ENCODE results near the gene GRM5.
"Not testable (repeated sequence)": the region's sequence is repeated elsewhere in the genome, so short reads cannot be mapped to it uniquely, and the experiment has no call there.

GRM5 gene

DNA sequence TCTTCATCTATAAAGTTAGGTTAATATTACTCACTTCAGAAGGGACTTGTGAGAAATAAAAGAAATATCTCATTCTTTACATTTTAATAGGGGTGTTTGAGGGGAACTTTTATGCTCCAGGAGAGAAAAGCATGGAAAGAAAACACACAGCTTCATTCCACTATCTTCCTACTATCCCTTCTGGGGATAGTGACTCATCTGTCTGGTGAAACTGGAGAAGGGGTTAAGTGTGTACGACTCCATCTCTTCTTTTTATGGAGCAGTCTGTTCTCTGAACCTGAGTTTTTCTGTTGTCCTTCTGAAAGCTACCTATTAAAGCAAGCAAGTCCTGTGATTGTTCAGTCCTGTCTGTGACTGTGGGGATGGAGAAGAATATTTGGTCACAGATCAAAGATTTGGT, 227.6 kb downstream of the GRM5 start:
- not testable (repeated sequence) for DNase-seq (ENCODE audit: low read depth, low spot score)

DNA sequence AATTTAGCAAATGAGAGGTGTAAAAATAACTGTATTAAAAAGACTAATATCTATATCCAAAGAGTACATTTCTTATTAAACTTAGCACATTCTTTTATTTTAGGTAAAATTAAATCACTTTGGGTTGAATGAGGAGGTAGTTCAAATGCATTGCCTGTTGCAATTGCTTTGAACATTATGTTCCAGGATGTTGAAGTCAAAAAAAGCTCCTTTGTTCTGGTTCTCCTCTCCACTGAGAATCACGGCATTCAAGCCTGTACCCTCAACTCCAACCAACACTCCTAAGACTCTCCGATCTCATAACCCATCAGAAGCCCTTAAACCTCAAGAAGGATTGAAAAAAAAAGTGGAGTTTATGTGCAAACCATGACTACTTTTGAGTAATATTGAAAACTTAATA, 230.1 kb downstream of the GRM5 start:
- not testable (repeated sequence) for DNase-seq (ENCODE audit: low read depth, low spot score)

DNA sequence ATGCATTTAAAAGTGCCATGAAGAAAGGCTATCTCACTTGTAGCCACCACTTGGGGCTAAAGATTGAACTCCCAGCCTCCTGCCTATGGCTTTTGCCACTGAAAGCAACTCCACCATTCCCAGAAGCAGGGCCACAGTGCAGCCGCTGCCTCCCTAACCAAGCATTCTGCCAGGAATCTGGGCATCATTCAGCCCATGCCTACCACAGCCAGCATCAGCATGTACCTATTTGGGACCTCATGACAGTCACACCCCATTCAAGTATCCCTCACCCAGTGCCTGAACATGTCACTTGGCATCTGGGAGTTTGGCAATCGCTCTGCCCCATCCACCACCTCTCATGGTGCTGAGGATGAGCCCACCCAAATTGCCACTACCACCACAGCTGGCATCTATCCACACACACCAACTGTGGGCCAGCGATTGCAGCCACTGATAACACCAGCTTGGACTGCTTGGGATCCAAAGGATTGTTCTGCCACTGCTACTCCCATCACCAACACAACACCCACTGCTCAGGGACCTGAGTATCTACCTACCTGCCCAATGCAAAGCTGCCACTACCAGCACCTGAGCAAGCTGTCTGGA, 234.4 kb downstream of the GRM5 start:
- no peak for DNase-seq (ENCODE audit: low read depth, low spot score)

DNA sequence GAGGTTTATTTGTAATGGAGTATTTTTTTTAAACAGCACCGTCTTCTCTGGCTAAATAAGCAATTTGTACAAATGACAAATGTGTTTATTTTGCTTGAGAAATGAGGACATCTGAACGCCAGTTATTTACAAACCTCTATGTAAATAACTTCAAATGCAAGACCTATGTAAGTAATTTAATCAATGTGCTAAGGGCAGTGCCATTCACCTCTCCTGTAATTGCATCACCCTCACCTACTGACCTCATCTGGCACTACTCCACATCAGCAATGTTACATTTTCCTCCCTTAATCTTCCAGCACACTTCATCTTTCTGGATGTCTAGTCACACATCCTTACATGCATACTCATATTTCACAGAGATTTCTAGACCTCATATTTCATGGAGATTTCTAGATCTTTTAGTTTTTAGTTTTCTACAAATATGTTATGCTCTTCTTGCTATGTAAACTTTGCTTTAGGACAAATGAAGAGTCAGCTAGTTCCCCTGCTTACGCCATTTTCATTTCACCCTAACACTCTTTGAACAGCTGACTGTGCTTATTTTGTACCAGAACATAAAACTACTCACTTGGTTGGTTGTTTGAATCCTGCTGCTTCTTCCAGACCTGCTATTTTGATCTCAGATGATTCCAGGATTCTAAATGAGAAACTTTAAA, 238.6 kb downstream of the GRM5 start:
- DNase-seq (ENCODE audit: low read depth, low spot score), result no peak

DNA sequence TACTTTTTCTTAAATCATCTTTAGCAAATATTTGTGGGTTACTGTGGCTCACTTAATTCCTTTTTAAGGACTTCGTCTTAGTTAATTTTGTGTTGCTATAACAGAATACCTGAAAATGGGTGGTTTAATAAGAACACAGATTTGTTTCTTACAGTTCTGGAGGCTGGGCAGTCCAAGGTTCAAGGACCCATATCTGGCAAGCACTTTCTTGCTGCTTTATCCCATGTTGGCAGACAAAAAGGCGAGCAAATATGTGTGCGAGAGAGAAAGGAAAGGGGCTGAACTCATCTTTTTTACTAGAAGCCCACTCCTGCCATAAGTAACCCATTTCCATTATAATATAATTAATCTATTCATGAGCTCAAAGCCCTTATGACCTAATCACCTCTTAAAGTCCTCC, 246.2 kb downstream of the GRM5 start:
- no peak for DNase-seq (ENCODE audit: low read depth, low spot score)

DNA sequence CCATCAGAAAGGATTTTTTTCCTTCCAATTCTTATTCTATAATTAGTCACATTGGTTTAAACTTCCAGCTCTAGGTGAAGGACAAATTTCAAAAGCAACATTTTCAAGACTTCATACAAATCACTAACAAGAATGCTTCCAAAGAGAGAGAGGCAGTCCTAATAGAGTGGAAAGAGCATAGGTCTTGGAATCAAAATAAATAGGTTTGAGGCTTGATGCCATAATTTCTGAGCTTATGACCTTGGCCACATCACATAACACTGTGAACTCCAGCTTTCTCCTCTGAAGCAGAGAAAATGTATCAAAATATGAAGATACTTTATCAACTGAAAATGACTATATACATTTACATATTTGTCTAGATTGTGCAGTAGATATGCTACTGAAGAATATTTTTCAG, 246.8 kb downstream of the GRM5 start:
- DNase-seq (ENCODE audit: low read depth, low spot score), result no peak

DNA sequence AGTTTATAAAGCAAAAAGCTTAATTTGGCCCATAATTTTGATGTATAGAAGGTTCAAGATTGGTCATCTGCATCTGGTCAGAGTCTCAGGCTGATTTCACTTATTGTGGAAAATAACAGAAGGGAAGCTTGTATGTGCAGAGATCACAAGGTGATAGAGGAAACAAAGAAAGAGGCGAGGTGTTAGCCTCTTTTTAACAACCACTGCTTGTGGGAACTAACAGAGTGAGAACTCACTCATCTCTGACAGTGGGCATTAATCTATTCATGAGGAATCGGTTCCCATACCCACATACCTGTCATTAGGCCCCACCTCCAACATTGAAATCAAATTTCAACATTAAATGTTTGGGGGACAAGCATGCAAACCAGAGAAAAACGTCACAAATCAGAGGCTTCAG, 250.3 kb downstream of the GRM5 start:
- no peak for DNase-seq (ENCODE audit: low read depth, low spot score)

DNA sequence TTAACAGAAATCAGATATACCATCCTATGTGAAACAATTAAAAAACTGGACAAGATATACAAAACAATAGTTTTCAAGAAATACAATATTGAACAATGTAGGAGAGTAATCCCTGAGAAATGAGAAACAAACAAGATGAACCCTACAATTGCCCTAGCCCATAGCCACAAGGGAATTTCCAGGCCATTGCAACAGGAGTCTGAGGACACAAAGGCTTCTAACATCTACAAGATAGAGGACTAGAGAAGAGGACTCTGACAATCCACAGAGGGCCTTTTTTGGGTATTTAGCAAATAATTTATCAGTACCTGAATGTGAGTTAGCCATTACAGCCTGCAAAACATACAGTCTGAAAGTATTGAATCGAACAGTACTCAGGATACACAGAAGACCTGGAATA, 251.7 kb downstream of the GRM5 start:
- DNase-seq (ENCODE audit: low read depth, low spot score), result no peak

DNA sequence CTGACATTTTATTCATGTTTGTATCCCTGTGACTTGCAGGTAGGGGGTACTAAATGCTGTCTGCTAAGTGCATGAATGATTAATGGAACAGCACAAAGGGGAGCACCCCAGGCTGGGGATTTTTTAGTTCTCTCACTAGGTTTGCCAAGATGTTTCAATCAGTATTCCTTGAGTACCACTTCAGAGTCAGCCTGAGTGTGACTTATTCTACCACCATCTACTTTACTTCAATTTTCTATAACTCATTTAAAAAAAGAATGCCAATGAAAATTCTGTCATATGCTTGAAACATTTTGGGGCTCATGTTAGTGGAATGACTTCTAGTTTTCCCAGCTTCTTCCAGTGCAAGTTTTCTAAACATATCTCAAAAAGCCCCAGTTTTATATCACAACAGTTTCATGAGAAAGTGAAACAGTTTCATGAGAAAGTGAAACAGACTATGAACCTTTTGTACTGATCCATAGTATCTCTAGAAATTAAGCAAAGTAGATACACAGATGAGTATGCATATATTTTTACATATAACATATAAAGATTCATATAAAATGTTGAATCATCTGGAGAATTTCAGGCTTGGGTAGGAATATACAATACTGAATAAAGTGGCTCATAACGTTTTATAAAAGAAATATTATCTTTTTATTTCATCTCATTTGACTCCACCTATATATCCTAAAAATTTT, 252.4 kb downstream of the GRM5 start:
- DNase-seq (ENCODE audit: low read depth, low spot score), result no peak

DNA sequence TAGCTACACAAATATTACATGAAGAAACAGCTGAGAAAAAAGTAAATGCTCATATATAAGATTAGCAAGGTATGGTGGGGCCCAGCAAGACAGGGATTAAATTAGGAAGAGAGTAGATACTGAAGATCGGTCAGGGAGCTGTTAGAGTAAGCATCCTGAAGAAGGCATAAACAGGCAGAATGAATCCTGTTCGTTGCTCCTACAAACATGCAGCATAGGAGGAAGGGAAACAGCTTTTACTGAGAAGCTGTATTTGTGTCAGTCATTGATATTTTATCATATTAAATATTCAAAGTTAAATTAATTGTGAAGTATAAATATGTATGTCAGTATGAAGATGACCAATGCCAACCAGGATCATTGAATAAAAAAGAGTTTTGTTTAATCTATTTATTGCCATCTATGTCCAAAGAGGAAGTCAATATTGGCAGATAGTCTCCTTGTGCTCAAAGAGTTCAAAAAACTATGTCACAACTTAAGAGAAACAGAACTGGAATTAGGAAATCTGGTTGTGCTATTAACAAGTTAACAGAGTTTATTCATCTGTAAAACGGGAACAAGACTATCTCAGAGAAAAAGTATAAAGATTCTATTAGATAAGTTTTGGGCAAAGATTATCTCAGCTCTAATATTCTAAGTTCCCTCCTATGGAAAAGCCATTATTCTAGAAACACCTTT, 255.2 kb downstream of the GRM5 start:
- no peak for DNase-seq (ENCODE audit: low read depth, low spot score)

DNA sequence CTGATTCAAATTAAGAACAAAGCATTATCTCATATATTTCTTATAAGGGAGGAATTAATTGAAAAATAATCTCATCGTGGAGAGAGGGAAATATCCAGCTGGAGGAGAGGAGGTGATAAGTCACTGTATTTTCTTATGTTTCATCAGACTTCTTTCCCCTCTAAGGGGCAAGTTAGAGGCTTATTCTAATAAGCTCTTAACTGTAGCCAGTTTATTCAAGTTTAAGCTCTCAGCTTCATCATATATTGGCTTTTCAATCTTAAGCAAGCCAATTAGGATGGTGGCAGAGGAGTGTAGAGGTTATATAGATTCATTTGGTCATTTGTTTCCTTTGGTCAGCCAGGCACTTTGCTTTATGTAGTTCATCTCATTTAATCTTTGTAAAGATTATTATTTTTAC, 256.7 kb downstream of the GRM5 start:
- no peak for DNase-seq (ENCODE audit: low read depth, low spot score)

DNA sequence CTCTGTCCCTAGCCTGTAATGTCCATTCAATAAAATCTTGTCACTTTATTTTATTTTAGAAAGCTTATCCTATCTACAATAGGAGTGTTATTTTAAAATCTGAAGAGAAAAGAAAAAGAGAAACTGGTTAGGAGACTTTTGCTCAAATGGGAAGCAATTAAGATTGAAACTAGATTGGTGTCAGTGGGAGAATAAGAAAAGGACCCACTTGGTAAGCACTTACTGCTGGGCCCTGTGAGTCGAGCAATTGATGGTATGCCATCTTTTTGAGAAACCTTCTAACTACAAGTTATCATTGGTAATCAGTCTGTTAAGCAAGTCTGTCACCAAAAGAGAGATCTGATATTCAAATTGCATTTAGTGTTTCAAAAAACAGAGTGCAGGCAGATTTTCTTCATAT, 258.4 kb downstream of the GRM5 start:
- DNase-seq (ENCODE audit: low read depth, low spot score), result no peak

DNA sequence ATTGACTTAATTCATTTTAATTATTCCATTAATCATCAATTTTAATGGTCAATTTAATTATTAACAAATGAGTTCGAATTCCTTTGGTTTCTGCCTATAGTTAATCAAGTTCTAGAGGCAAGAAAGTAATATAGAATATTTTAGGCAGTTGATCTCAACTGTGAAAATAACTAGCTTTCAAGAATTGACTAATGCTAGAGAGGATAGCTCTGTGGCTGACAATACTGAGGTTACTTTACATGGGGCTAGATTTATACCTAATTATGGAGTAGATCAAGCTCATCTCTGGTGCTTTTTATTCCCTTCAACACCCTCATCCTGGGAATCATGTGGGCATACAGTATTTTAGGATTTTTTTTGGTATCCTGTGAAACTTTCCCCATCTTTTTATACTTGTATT, 259.4 kb downstream of the GRM5 start:
- DNase-seq (ENCODE audit: low read depth, low spot score), result no peak

DNA sequence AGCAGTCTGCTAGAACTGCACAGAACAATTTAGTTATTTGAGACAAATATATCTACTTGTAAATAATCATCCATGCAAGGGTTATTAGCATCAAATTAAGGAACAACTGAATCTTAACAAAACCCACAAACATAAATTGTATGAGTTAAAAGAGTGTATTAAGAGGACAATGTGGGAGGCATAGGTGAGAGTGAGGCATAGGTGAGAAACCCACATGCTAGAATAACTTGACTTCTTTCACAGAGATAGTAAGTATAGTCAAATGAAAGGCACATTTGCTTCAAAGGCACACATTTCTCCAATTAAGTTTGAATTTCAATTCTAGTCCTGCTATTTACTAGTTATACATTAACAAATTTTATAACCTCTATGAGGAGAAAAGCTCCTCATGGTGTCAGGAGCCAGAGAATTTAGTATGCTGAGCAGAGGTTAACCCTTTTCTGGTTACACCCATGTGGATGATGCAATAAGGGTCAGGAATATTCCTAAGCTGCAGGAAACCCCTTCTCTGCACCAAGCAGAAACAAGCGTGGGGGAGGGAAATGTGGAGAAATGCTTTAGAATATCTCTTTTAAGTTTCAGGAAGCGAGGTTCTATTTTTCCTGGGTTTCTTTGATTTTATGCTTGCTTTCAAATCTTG, 264.2 kb downstream of the GRM5 start:
- no peak for DNase-seq (ENCODE audit: low read depth, low spot score)

DNA sequence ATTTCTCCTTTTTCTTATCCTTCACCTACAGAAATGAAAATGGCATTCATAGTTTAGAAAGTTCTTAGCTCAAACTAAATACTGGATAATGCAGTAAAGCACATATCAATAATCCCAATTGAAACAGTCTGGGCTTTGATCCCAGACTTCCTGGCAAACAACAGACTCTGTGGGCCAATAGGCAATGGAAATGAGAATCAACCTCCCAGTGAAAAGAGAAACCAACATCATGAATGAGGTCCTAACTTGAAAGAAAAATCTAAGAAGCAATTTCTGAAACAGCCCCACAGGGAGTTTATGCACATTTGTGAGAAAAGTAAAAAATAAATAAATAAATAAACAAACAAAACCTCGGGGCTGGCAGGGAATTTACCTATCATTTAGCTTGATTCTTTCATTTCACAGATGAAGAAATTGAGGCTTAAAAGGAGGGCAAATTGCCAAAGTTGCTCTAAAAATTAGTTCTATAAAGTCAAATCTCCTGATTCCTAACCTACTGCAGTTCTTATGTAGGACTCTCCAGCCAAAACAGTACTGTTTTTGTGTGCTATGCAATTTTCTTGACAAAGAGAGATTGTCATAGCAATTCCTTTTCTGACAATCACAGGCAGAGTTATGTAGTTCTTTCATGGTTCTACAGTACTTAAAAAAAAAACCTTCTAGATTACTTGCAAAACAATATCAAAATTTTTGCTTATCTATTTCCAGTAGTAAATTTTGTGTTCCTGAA, 265.8 kb downstream of the GRM5 start:
- DNase-seq (ENCODE audit: low read depth, low spot score), result no peak

DNA sequence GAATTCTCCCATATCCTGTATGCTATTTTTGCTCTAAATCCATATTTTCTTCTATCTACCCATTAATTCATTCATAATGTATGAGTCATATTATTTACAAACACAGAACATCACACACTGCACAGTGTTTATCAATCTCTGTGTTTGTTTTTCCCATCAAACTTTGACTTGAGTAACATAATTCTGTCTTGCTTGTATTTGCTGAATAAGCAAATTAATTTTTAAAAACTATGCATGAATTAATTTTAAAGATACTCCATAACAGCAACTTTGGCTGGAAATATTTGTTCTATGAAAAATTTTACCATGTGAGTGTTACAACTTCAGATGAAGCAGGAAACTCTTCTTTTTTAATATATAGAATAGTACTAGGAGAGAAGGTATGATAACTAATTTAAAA, 275.6 kb downstream of the GRM5 start:
- no peak for DNase-seq (ENCODE audit: low read depth, low spot score)

DNA sequence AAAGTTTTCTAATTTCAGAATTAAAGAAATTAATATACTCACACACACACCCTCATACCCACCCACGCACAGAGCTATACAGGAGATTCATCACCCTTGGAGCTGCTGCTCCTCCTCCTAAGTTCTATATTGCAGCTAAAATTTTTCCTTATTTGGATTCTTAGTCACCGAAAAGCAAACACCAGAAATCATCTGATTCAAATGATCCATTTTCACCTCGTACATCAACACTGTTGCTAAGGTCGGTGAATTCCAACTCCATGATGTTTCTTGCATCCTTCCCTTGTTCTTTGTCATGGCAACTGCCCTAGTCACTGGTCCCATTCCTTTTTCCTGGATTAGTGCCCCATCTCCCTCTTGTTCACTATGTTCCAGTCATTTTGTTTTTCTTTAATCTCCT, 286.2 kb downstream of the GRM5 start:
- no peak for DNase-seq (ENCODE audit: low read depth, low spot score)

DNA sequence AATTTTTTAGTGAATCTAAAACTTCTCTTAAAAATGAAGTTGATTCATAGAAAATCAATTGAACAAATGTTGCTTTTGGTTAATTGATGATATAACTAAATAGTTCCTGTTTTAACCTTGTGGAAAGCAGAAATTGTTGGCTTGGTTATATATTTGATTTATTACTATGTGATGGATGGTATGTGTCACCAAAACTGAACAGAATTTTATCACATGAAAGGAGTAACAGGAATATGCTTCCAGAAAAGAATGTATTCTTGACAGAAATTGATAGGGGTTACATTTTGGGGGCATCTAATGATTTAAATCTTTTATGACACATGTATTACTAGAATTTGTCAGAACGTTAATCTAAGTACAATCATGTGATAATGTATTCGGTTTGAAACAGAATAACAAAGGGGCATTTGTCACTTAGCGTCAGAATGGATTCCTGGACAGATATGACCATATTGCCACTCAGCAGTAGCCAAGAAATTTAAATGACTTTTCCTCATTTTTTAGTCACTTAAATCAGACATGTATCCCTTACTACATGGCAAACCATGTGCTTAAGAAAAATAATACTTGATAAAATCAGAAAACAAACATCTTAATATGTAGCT, 295.2 kb downstream of the GRM5 start:
- no peak for DNase-seq (ENCODE audit: low read depth, low spot score)

DNA sequence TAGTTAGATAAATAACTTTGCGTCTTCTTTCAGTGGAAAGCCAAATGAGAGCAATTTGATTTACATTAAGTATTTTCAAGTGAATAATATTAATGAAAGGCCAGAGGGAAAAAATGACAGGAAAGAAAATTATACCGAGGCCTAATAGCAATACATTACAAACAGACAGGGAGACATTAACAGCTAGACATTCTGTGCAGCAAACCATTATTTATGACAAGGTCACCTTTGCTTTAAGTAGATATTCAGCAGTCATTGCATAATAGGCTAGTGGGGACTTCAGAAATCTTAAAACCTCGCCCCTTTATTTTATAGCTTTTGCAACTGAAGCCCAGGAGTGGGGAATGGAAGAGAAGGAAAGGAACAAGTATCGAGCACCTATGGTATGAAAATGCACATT, 321.6 kb downstream of the GRM5 start:
- DNase-seq (ENCODE audit: low read depth, low spot score), result no peak

DNA sequence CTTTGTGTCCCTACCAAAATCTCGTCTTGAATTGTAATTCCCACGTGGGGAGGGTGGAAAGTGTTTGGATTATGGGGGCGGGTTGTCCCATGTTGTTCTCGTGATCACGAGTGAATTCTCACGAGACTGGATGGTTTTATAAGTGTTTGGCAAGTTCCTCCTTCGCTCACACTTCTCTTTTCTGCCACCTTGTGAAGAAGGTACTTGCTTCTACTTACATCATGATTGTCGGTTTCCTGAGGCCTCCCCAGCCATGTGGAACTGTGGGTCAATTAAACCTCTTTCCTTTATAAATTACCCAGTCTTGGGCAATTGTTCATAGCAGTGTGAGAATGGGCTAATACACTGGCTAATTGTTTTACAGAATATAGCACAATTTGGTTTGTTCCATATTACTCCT, 326.3 kb downstream of the GRM5 start:
- DNase-seq (ENCODE audit: low read depth, low spot score), result no peak

DNA sequence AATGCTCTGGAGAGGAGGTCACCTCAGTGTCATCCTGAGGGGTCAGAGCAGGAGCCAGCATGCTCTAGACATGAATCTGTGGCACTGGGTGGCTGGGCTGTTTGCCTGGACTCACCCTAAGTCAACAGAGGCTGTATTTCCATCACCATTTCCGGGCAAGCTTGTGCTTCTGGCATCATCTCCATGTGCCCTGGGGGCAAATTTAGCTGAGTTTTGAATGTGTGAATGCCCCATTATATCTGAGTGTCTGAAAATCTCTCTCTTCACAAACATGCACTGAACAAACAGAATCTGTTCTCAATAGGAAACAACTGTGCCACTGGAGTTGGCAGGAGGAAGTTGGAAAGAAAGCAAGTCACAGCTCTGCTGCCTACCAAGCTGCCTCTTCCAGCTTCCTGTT, 356.2 kb downstream of the GRM5 start:
- DNase-seq (ENCODE audit: low read depth, low spot score), result no peak
